Neutrophil (primary cell): Measurements from ENCODE around the gene NFATC2.

Source experiments
- H3K27ac ChIP-seq: fragments of 200-600 bp; sonication (generic); 2 replicates; pipeline ENCODE4 v1.5.1; 2016; ENCODE audit warnings: mild to moderate bottlenecking, moderate library complexity
- H3K27me3 ChIP-seq: fragments of 200-600 bp; sonication (generic); 2 replicates; pipeline ENCODE4 v1.6.0; 2016; ENCODE audit warnings: mild to moderate bottlenecking
- H3K36me3 ChIP-seq: fragments of 200-600 bp; sonication (generic); 2 replicates; pipeline ENCODE4 v1.5.1; 2017
- H3K4me1 ChIP-seq, 2 experiments: fragments of 200-600 bp in 1 of 2; sonication (generic) in 1 of 2; 1 replicate in 1 of 2; 2 replicates in 1 of 2; pipeline versions ENCODE4 v1.5.1 to v1.6.1; 2013 to 2016; ENCODE audit warnings: low read depth in 1 of 2, low read length in 1 of 2, mild to moderate bottlenecking in 1 of 2, moderate library complexity in 1 of 2; ENCODE audit not compliant: control insufficient read depth in 1 of 2, insufficient read depth in 1 of 2
- H3K4me3 ChIP-seq, 2 experiments: fragments of 200-600 bp in 1 of 2; sonication (generic) in 1 of 2; 1 replicate in 1 of 2; 2 replicates in 1 of 2; pipeline ENCODE4 v1.5.1; 2013 to 2016; ENCODE audit warnings: low read depth in 1 of 2, low read length in 1 of 2, mild to moderate bottlenecking in 1 of 2, moderate library complexity in 1 of 2
- H3K9me3 ChIP-seq: fragments of 200-600 bp; sonication (generic); 2 replicates; pipeline ENCODE4 v1.5.1; 2016
- CTCF ChIP-seq: fragments of 200-600 bp; sonication (generic); IDR thresholded peaks from 2 replicates; pipeline ENCODE4 v1.5.1; 2016; ENCODE audit warnings: antibody characterized with exemption

The NFATC2 gene

GRCh38 chr20:51511861-51512619 lies 30.5 kb downstream of the NFATC2 start:
- H3K4me1 ChIP-seq = no peaks in the 10 kb centered on the region

GRCh38 chr20:51510936-51511605 lies 31.4 kb downstream of the NFATC2 start:
- Histone ChIP-seq H3K9me3 (no peaks in the 10 kb centered on the region), H3K4me1 (no peaks in the 10 kb centered on the region), H3K36me3 (no peaks in the 10 kb centered on the region), H3K27ac (no peak overlapping the region), H3K4me3 (no peak overlapping the region), H3K27me3 (no peaks in the 10 kb centered on the region)
- TF ChIP-seq CTCF = no peak

More at GRCh38 chr20:51511861-51512619, 30.5 kb downstream of the NFATC2 start:
- H3K36me3 ChIP-seq = no peaks in the 10 kb centered on the region
- no peaks in the 10 kb centered on the region for H3K27me3 ChIP-seq
- H3K4me3 ChIP-seq = no peak overlapping the region
- no peaks in the 10 kb centered on the region for H3K9me3 ChIP-seq
- H3K27ac ChIP-seq = no peak overlapping the region
- TF ChIP-seq CTCF = no peak

GRCh38 chr20:51510169-51510568 lies 32.4 kb downstream of the NFATC2 start:
- no peaks in the 10 kb centered on the region for H3K36me3 ChIP-seq
- H3K9me3 ChIP-seq = no peaks in the 10 kb centered on the region
- no peaks in the 10 kb centered on the region for H3K27me3 ChIP-seq
- no peak for TF ChIP-seq CTCF
- H3K4me1 ChIP-seq = no peaks in the 10 kb centered on the region
- H3K4me3 ChIP-seq = no peak overlapping the region
- no peak overlapping the region for H3K27ac ChIP-seq

- Histone ChIP-seq H3K36me3 (no peaks in the 10 kb centered on the region), H3K27me3 (no peaks in the 10 kb centered on the region), H3K4me3 (no peak overlapping the region), H3K27ac (no peak overlapping the region), H3K9me3 (no peaks in the 10 kb centered on the region), H3K4me1 (no peaks in the 10 kb centered on the region)
- no peak for TF ChIP-seq CTCF
Observed at GRCh38 chr20:51509208-51509607, 33.3 kb downstream of the NFATC2 start.

- Histone ChIP-seq H3K27me3 (no peaks in the 10 kb centered on the region), H3K27ac (no peak overlapping the region), H3K4me1 (no peaks in the 10 kb centered on the region), H3K36me3 (no peaks in the 10 kb centered on the region), H3K9me3 (no peaks in the 10 kb centered on the region), H3K4me3 (no peak overlapping the region)
- no peak for TF ChIP-seq CTCF
Observed at GRCh38 chr20:51508780-51509179, 33.7 kb downstream of the NFATC2 start.
